H1 (cell line): ENCODE results near the gene POLN. TPM values are rescaled to one million over a fixed set of nuclear protein-coding genes. Genes with fewer than 3 reads are reported as not detected.

Source experiments
- CTCF ChIA-PET: fragments of 300-600 bp; sonication (Branson Sonifier 250); formaldehyde crosslinking; loops from one replicate; lab custom pipeline; 2021; ENCODE audit not compliant: partially characterized antibody; lab: Charles Lee
- POLR2A ChIA-PET: fragments of 300-600 bp; sonication (Branson Sonifier 250); formaldehyde crosslinking; loops from one replicate; lab custom pipeline; 2021; ENCODE audit warnings: inconsistent platforms; ENCODE audit not compliant: partially characterized antibody; lab: Charles Lee
- DNase-seq, 2 experiments: peaks; one replicate each; pipeline versions ENCODE4 v3.0.0 to v3.0.0-alpha.2; 2010 to 2022; ENCODE audit warnings: low spot score in 2 of 2, low read depth in 1 of 2, mixed read lengths in 1 of 2
- FAIRE-seq: peaks from 2 replicates; lab custom pipeline; 2011; peaks lifted over from hg19 to GRCh38; lab: Jason Lieb, UNC
- H2AFZ ChIP-seq: 2 replicates; pipeline ENCODE4 v1.8.1; 2012; ENCODE audit warnings: low read length, inconsistent platforms
- H2AK5ac ChIP-seq: 2 replicates; pipeline ENCODE4 v1.6.1; 2013; ENCODE audit warnings: low read depth, low read length
- H2BK120ac ChIP-seq: replicated peaks from 2 replicates; pipeline ENCODE3; 2013; ENCODE audit warnings: low read depth, low read length, inconsistent platforms
- H2BK12ac ChIP-seq: 2 replicates; pipeline ENCODE4 v1.6.1; 2013; ENCODE audit warnings: low read depth, low read length
- H2BK15ac ChIP-seq: 2 replicates; pipeline ENCODE4 v1.6.1; 2013; ENCODE audit warnings: low read length
- H2BK20ac ChIP-seq: 2 replicates; pipeline ENCODE4 v1.6.1; 2013; ENCODE audit warnings: low read length
- H2BK5ac ChIP-seq: 2 replicates; pipeline ENCODE4 v1.6.1; 2013; ENCODE audit warnings: low read depth, low read length
- H3K14ac ChIP-seq: 2 replicates; pipeline ENCODE4 v1.6.1; 2013; ENCODE audit warnings: inconsistent platforms; ENCODE audit not compliant: insufficient read length
- H3K18ac ChIP-seq: 2 replicates; pipeline ENCODE4 v1.6.1; 2013; ENCODE audit warnings: low read length; ENCODE audit errors: extremely low read depth
- H3K23ac ChIP-seq: 2 replicates; pipeline ENCODE4 v1.6.1; 2013; ENCODE audit warnings: inconsistent platforms; ENCODE audit not compliant: insufficient read length
- H3K23me2 ChIP-seq: 2 replicates; pipeline ENCODE4 v1.6.1; 2013; ENCODE audit warnings: low read depth, low read length
- H3K27ac ChIP-seq: 2 replicates; pipeline ENCODE4 v1.6.1; 2011; ENCODE audit warnings: low read depth, low read length, inconsistent platforms
- H3K27me3 ChIP-seq, 4 experiments: replicated peaks in 1 of 4; 1 replicate in 1 of 4; 2 replicates in 3 of 4; pipeline versions ENCODE4 v1.6.1 to v1.8.1; 2011 to 2013; ENCODE audit warnings: low read length in 3 of 4, mild to moderate bottlenecking in 3 of 4, inconsistent platforms in 2 of 4, mixed read lengths in 2 of 4, moderate library complexity in 1 of 4; ENCODE audit not compliant: control insufficient read depth in 3 of 4, insufficient read depth in 3 of 4; ENCODE audit errors: extremely low read depth in 1 of 4
- H3K36me3 ChIP-seq, 4 experiments: 2 replicates each; pipeline versions ENCODE4 v1.6.1 to v1.8.1; 2011 to 2013; ENCODE audit warnings: mild to moderate bottlenecking in 4 of 4, low read length in 3 of 4, moderate library complexity in 2 of 4, control low read depth in 1 of 4, inconsistent platforms in 1 of 4; ENCODE audit not compliant: insufficient read depth in 4 of 4, control insufficient read depth in 2 of 4
- H3K4ac ChIP-seq: replicated peaks from 2 replicates; pipeline ENCODE3; 2013; ENCODE audit warnings: low read length, low read depth, mixed read lengths, inconsistent platforms; ENCODE audit not compliant: insufficient read length
- H3K4me1 ChIP-seq, 4 experiments: replicated peaks in 1 of 4; 1 replicate in 1 of 4; 2 replicates in 3 of 4; pipeline versions ENCODE4 v1.6.1 to v1.8.1; 2011 to 2013; ENCODE audit warnings: low read length in 3 of 4, inconsistent platforms in 2 of 4, mixed read lengths in 1 of 4; ENCODE audit not compliant: insufficient read depth in 4 of 4, control insufficient read depth in 3 of 4
- H3K4me2 ChIP-seq, 2 experiments: 2 replicates each; pipeline versions ENCODE4 v1.6.1 to v1.8.1; 2011 to 2013; ENCODE audit warnings: low read depth in 2 of 2, low read length in 2 of 2, control low read depth in 1 of 2, inconsistent platforms in 1 of 2, mild to moderate bottlenecking in 1 of 2; ENCODE audit not compliant: insufficient read depth in 1 of 2
- H3K4me3 ChIP-seq, 4 experiments: fragments of 200-600, 300-600 bp in 1 of 4; sonication (generic), shearing (Covaris generic), sonication (Bioruptor Twin) in 1 of 4; 2 replicates each; pipeline versions ENCODE4 v1.5.1 to v1.8.1; 2011 to 2016; ENCODE audit warnings: low read length in 4 of 4, low read depth in 3 of 4, control low read depth in 2 of 4, inconsistent platforms in 2 of 4, mild to moderate bottlenecking in 2 of 4, mixed read lengths in 1 of 4, moderate library complexity in 1 of 4; ENCODE audit not compliant: insufficient read depth in 2 of 4; ENCODE audit errors: extremely low read depth in 1 of 4
- H3K56ac ChIP-seq: replicated peaks from 2 replicates; pipeline ENCODE3; 2013; ENCODE audit warnings: low read depth, mild to moderate bottlenecking, mixed read lengths, low read length, inconsistent platforms; ENCODE audit not compliant: insufficient read length
- H3K79me1 ChIP-seq: 2 replicates; pipeline ENCODE4 v1.6.1; 2013; ENCODE audit warnings: low read depth, low read length, control low read depth
- H3K79me2 ChIP-seq, 2 experiments: 2 replicates each; pipeline versions ENCODE4 v1.6.1 to v1.8.1; 2012 to 2013; ENCODE audit warnings: low read length in 2 of 2, mild to moderate bottlenecking in 2 of 2, inconsistent platforms in 1 of 2; ENCODE audit not compliant: insufficient read depth in 2 of 2, control insufficient read depth in 1 of 2
- H3K9ac ChIP-seq, 4 experiments: replicated peaks in 1 of 4; 1 replicate in 1 of 4; 2 replicates in 3 of 4; pipeline versions ENCODE4 v1.6.1 to v1.8.1; 2011 to 2013; ENCODE audit warnings: low read depth in 3 of 4, low read length in 3 of 4, control low read depth in 2 of 4, mild to moderate bottlenecking in 2 of 4, moderate library complexity in 2 of 4, inconsistent platforms in 1 of 4; ENCODE audit errors: extremely low read depth in 1 of 4
- H3K9me3 ChIP-seq, 2 experiments: 2 replicates each; pipeline versions ENCODE4 v1.6.1 to v1.8.1; 2012 to 2013; ENCODE audit warnings: mild to moderate bottlenecking in 2 of 2, moderate library complexity in 2 of 2, control low read depth in 1 of 2, inconsistent platforms in 1 of 2, low read depth in 1 of 2, low read length in 1 of 2, mixed read lengths in 1 of 2; ENCODE audit not compliant: insufficient read depth in 2 of 2
- H4K20me1 ChIP-seq, 2 experiments: replicated peaks in 1 of 2; 2 replicates each; pipeline versions ENCODE3 to v1.8.1; 2011 to 2013; ENCODE audit warnings: inconsistent platforms in 2 of 2, low read length in 2 of 2, mild to moderate bottlenecking in 1 of 2; ENCODE audit not compliant: insufficient read depth in 2 of 2, control insufficient read depth in 1 of 2
- H4K5ac ChIP-seq: 2 replicates; pipeline ENCODE4 v1.6.1; 2013; ENCODE audit warnings: low read length, low read depth, mixed read lengths, inconsistent platforms; ENCODE audit not compliant: insufficient read length
- H4K8ac ChIP-seq: 2 replicates; pipeline ENCODE4 v1.8.0; 2013; ENCODE audit warnings: mild to moderate bottlenecking, moderate library complexity, low read length, inconsistent platforms; ENCODE audit not compliant: insufficient read depth; ENCODE audit errors: extremely low read depth
- H4K91ac ChIP-seq: replicated peaks from 2 replicates; pipeline ENCODE3; 2013; ENCODE audit warnings: low read length, mixed read lengths, inconsistent platforms; ENCODE audit not compliant: insufficient read length
- CBX8 ChIP-seq: fragments of 300-800, 300-1000 bp; sonication (generic); IDR thresholded peaks from 2 replicates; pipeline ENCODE4 v1.7.1; 2016; ENCODE audit warnings: low read depth, low read length, borderline replicate concordance
- CREB1 ChIP-seq: IDR thresholded peaks from 2 replicates; pipeline ENCODE4 v1.6.1; 2012; ENCODE audit warnings: inconsistent platforms
- CTCF ChIP-seq, 3 experiments: IDR thresholded peaks; 1 replicate in 2 of 3; 2 replicates in 1 of 3; pipeline versions ENCODE4 v1.5.1 to v1.6.1; 2011; ENCODE audit warnings: low read length in 3 of 3, mild to moderate bottlenecking in 3 of 3, inconsistent platforms in 2 of 3, low read depth in 1 of 3, moderate library complexity in 1 of 3; ENCODE audit not compliant: insufficient read depth in 1 of 3; ENCODE audit errors: control extremely low read depth in 1 of 3
- MAFK ChIP-seq: IDR thresholded peaks from 2 replicates; pipeline ENCODE4 v1.6.1; 2012; ENCODE audit warnings: low read depth, mild to moderate bottlenecking, improper control_type of control experiment, low read length
- MAX ChIP-seq: IDR thresholded peaks from 2 replicates; pipeline ENCODE4 v1.6.1; 2012; ENCODE audit warnings: inconsistent platforms
- POU5F1 ChIP-seq: IDR thresholded peaks from 2 replicates; pipeline ENCODE4 v1.6.1; 2011; ENCODE audit warnings: low read depth, mild to moderate bottlenecking, low read length, moderate library complexity
- RAD21 ChIP-seq, 2 experiments: IDR thresholded peaks in 1 of 2; conservative IDR thresholded peaks in 1 of 2; 2 replicates each; pipeline ENCODE4 v1.6.1; 2011; ENCODE audit warnings: low read depth in 2 of 2, low read length in 2 of 2, improper control_type of control experiment in 1 of 2, inconsistent platforms in 1 of 2, mild to moderate bottlenecking in 1 of 2, moderate library complexity in 1 of 2
- RFX5 ChIP-seq: IDR thresholded peaks from 2 replicates; pipeline ENCODE4 v1.6.1; 2011; ENCODE audit warnings: low read depth, low read length, improper control_type of control experiment, borderline replicate concordance
- SP1 ChIP-seq: IDR thresholded peaks from 2 replicates; pipeline ENCODE4 v1.6.1; 2011; ENCODE audit warnings: low read depth, low read length
- SUZ12 ChIP-seq: fragments of 200-600 bp; sonication (generic); IDR thresholded peaks from 2 replicates; pipeline ENCODE4 v1.6.1; 2012; ENCODE audit warnings: mild to moderate bottlenecking, inconsistent platforms, low read length, moderate library complexity, mixed read lengths
- YY1 ChIP-seq: IDR thresholded peaks from 2 replicates; pipeline ENCODE4 v1.6.1; 2011; ENCODE audit warnings: low read depth, mild to moderate bottlenecking, low read length
- ZNF274 ChIP-seq: IDR thresholded peaks from 2 replicates; pipeline ENCODE4 v1.7.0; 2012; ENCODE audit warnings: low read length, borderline replicate concordance; ENCODE audit errors: extremely low read depth
- WGBS, 2 experiments: shearing (Covaris generic) in 1 of 2; methylation state at CpG; one replicate each; pipeline versions ENCODE4 v1.1.6 to v1.1.7; 2013 to 2015; ENCODE audit warnings: low lambda C conversion rate in 2 of 2, mixed read lengths in 2 of 2, inconsistent platforms in 1 of 2, low coverage in 1 of 2, missing lambda C conversion rate in 1 of 2; ENCODE audit not compliant: insufficient replicate concordance in 2 of 2, insufficient coverage in 1 of 2, insufficient read length in 1 of 2; ENCODE audit errors: extremely low coverage in 1 of 2, missing lambda C conversion rate in 1 of 2; 5-methylcytosine and 5-hydroxymethylcytosine counted together
- polyA plus RNA-seq, 7 experiments: library from polyadenylated mRNA; depleted of rRNA in 3 of 7; stranded (reverse) in 5 of 7; unstranded in 2 of 7; fragments of >200 nt in 5 of 7; fragments of 200-250 nt in 2 of 7; gene quantifications; 1 replicate in 5 of 7; 2 replicates in 1 of 7; 4 replicates in 1 of 7; pipeline versions ENCODE4 v1.2.1 to v1.2.3, GENCODE V29; 2011 to 2013; ENCODE audit warnings: missing spikeins in 2 of 7, mixed read lengths in 2 of 7
- total RNA-seq: library from RNA; stranded (reverse); fragmentation: NEBNext Ultra II Directional; extraction: Animal tissue kit (Norgen Biotek cat#: 25700); gene quantifications from 2 replicates; pipeline ENCODE4 v1.2.1, GENCODE V29; 2021

The POLN gene
- total and polyA plus RNA-seq, 2 of the 8 experiments (the other 6 are each of a cell fraction or from before 2014, with no cell fraction given): 0.98 to 1.5 TPM

- H2BK20ac ChIP-seq: no peak overlapping the region
- peaks cover 6 to 29% (median 15%) of the 10 kb centered on the region in 4 experiments; a peak in 6 of 7 replicates for H3K4me1 ChIP-seq
- H2AFZ ChIP-seq: no peak overlapping the region
- no peak for DNase-seq
- no peak overlapping the region for H4K5ac ChIP-seq
- FAIRE-seq: no peak
- peaks cover 0 to 1% of the 10 kb centered on the region in 2 experiments for H4K20me1 ChIP-seq
- H3K14ac ChIP-seq: no peak overlapping the region
- no peak overlapping the region for H3K56ac ChIP-seq
- H3K4ac ChIP-seq: no peak overlapping the region
- no peak overlapping the region for H2BK120ac ChIP-seq
- no peak overlapping the region for H3K18ac ChIP-seq
- H3K9me3 ChIP-seq: no peaks in the 10 kb centered on the region
- no peak overlapping the region for H2BK5ac ChIP-seq
- H3K23ac ChIP-seq: no peak overlapping the region
- no peak overlapping the region for H2AK5ac ChIP-seq
- CTCF ChIA-PET: interaction anchor here (1.0 to 1.9 kb wide), 6 partner anchors 32 to 244 kb away, joined by 3 to 5 read pairs (median 4); no protein-coding TSS in a partner anchor
- no peak overlapping the region for H2BK15ac ChIP-seq
- H3K36me3 ChIP-seq: no peaks in the 10 kb centered on the region
- no peak overlapping the region for H3K9ac ChIP-seq
- POLR2A ChIA-PET: no interaction called here
- H3K27ac ChIP-seq: no peak overlapping the region
- no peak overlapping the region for H4K8ac ChIP-seq
- H4K91ac ChIP-seq: no peak overlapping the region
- H3K27me3 ChIP-seq: no peaks in the 10 kb centered on the region
- H2BK12ac ChIP-seq: no peak overlapping the region
- H3K79me1 ChIP-seq: no peaks in the 10 kb centered on the region
- H3K79me2 ChIP-seq: no peaks in the 10 kb centered on the region
- WGBS, 2 experiments: 94% methylated on average over 3 of the region's 3 CpGs; no CpG with 5 or more reads in 1 of the 2 experiments
- no peaks in the 10 kb centered on the region for H3K23me2 ChIP-seq
- H3K4me3 ChIP-seq: no peak overlapping the region
- no peak overlapping the region for H3K4me2 ChIP-seq
- no peak for TF ChIP-seq MAFK
- TF ChIP-seq CREB1: no peak
- TF ChIP-seq MAX: no peak
- TF ChIP-seq SUZ12: no peak
- no peak for TF ChIP-seq ZNF274
- TF ChIP-seq SP1: no peak
- no peak for TF ChIP-seq CTCF (IDR thresholded peaks at IDR 0.05; ENCODE audit: control extremely low read depth in 1 of 3, insufficient read depth in 1 of 3, low read depth in 1 of 3, low read length in 3 of 3)
- TF ChIP-seq YY1: no peak
- TF ChIP-seq RFX5: no peak
- TF ChIP-seq CBX8: no peak
- TF ChIP-seq RAD21 (IDR thresholded peaks at IDR 0.05 in 1 of 2, conservative IDR thresholded peaks at IDR 0.05 in 1 of 2; ENCODE audit: low read depth in 2 of 2, low read length in 2 of 2): no peak
- no peak for TF ChIP-seq POU5F1
Measured at GRCh38 chr4:2217726-2218125, 24.2 kb downstream of the POLN start.
